GM18519 (cell line): ENCODE results near the gene G3BP1.
A peak's percentile ranks its signal among the peaks of the same experiment; 100 is the strongest.
"Not testable (repeated sequence)": the region's sequence is repeated elsewhere in the genome, so short reads cannot be mapped to it uniquely, and the experiment has no call there.

Source experiments
- ATAC-seq: cut with Tn5 transposase; IDR thresholded peaks from one replicate; pipeline ENCODE4 v1.9.1; 2021; ENCODE audit warnings: mild to moderate bottlenecking, moderate library complexity; ENCODE audit not compliant: unreplicated experiment, low FRiP score

The G3BP1 gene

GRCh38 chr5:151793358-151793757 lies 21.6 kb downstream of the G3BP1 start:
- no peak for ATAC-seq

- no peak for ATAC-seq
These were observed 23.7 kb downstream of the G3BP1 start for GRCh38 chr5:151795426-151795825.

DNA sequence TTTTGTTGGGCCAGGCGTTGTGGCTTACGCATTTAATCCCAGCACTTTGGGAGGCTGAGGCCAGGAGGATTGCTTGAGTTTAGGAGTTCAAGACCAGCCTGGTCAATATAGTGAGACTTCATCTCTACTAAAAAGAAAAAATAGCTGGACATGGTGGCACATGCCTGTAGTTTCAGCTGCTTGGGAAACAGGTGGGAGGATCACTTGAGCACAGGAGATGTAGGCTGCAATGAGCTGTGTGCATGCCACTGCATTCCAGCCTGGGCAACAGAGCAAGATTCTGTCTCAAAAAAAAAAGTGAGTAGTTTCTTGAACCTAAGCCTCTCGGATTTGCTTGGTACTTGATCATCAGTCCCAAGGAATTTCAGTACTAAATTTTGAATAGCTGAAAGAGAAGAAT lies 26.9 kb downstream of the G3BP1 start:
- ATAC-seq: no peak

DNA sequence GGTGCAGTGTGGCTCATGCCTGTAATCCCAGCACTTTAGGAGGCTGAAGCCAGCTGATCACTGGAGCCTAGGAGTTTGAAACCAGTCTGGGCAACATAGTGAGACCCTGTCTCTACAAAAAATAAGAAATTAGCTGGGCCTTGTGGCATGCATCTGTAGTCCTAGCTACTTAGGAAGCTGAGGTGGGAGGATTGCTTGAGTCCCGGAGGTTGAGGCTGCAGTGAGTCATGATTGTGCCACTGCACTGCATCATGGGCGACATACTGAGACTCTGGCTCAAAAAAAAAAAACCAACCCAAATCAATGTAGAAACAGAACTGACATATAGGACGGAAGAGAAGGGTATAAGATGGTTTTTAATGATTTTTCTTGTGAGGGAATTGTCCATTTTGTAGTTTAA lies 27.7 kb downstream of the G3BP1 start:
- no peak for ATAC-seq

DNA sequence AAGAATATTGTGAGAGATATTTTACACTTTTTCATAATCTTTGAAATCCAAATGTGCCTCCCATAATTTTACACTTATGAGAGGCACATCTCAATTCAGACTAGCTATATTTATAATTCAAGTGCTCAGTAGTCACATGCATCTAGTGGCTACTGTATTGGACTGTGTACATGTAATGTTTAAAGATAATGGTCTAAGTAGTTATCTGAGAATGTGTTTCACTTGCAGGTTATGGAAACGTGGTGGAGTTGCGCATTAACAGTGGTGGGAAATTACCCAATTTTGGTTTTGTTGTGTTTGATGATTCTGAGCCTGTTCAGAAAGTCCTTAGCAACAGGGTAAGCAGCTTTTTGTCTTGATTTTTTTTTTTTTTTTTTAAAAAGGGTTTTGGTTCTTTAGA lies 28.8 kb downstream of the G3BP1 start:
- ATAC-seq: no peak

GRCh38 chr5:151805414-151806223 lies 33.9 kb downstream of the G3BP1 start:
- ATAC-seq: no peak

DNA sequence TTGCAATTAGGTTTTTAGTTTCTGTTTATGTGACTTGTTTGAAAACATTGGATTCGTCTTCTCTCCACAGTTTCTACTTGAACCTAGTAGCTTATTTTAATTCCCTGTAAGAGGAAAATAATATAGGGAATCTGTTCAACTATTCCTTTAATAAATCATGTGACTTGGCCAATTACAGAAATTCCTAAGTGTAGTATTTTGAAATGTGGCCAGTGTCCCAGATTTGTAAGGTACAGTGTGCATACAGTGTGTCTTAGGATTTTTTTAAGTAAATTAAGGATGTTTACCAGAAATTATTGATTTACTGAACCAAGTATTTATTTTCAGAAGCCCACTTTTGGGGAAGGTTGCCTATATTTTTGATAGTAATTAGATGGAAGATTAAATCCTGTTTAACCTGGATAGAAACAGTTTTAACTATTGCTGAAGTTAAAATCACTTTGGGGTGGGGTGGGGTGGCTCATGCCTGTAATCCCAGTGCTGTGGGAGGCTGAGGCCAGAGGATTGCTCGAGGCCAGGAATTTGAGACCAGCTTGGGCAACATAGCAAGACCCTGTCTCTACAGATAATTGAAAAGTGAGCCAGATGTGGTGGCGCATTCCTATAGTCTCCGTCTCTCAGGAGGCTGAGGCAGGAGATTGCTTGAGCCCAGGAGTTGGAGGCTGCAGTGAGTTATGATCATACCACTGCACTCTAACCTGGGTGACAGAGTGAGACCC lies 36.9 kb downstream of the G3BP1 start:
- ATAC-seq: no peak

GRCh38 chr5:151810449-151810848 lies 38.7 kb downstream of the G3BP1 start:
- ATAC-seq: no peak

GRCh38 chr5:151810897-151811296 lies 39.1 kb downstream of the G3BP1 start:
- no peak for ATAC-seq

DNA sequence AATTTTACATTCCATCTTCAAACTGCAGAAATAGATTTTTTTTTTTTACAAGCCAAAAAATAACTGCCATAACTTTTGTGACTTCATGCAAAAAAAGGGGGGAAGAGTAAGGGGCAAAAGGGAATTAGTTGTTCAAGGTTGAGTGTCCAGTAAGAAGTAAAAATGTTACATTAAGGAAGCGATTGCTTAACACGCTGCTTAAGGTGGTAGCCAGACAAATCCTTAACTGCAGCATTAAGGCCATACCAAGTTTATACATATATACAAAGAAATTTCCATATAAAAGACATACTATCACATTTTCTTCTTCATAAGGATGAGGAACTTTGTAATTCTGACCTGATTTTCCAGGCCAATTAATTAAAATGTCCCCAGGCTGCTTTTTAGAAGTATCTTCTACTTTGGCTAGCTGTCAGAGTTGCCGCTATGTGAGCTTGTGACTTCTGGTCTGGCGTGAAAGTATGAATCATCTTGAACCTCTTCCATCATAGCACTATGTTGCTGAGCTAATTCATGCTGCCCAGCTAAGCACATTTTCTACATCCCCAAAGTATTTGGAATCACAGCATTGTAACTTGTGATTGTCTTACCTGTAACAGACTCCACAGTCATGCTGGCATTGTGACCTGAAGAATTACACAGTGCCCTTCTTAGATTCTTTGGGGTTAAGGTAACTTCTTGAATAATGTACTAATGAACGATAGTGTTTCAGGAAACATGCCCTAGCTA lies 40.0 kb downstream of the G3BP1 start:
- ATAC-seq: no peak

GRCh38 chr5:151812757-151813309 lies 41.1 kb downstream of the G3BP1 start:
- no peak for ATAC-seq

GRCh38 chr5:151815051-151815450 lies 43.3 kb downstream of the G3BP1 start:
- no peak for ATAC-seq

DNA sequence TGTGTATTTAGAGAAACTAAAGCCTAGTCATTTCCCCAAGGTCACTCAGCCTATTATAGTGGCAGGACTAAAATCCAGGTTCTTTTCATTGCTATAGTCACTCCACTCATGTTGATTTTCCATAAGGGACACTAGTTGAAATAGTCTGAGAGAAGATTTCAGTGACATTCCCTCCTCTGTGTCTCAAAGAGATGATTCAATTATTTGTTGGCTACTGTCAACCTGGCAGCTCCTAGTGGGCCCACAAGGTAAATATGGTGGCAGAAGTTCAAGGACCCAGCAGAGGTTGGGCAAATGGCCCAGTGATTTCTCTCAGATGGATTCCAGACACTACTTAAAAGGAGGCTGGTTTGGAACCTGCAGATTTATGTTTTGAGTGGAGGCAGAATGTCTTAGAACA lies 48.1 kb downstream of the G3BP1 start:
- no peak for ATAC-seq

- no peak for ATAC-seq
These were observed 48.5 kb downstream of the G3BP1 start for GRCh38 chr5:151820271-151820670.

- ATAC-seq: no peak
These were observed 49.1 kb downstream of the G3BP1 start for GRCh38 chr5:151820903-151821302.

GRCh38 chr5:151822141-151822540 lies 50.4 kb downstream of the G3BP1 start:
- no peak for ATAC-seq

GRCh38 chr5:151825445-151825844 lies 53.7 kb downstream of the G3BP1 start:
- ATAC-seq: peak; percentile 68

- ATAC-seq: no peak
These were observed 57.6 kb downstream of the G3BP1 start for GRCh38 chr5:151829370-151829769.

DNA sequence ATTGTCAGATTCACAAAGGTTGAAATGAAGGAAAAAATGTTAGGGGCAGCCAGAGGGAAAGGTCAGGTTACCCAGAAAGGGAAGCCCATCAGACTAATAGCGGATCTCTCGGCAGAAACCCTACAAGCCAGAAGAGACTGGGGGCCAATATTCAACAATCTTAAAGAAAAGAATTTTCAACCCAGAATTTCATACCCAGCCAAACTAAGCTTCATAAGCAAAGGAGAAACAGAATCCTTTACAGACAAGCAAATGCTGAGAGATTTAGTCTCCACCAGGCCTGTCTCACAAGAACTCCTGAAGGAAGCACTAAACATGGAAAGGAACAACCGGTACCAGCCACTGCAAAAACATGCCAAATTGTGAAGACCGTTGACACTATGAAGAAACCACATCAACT lies 61.1 kb downstream of the G3BP1 start:
- not testable (repeated sequence) for ATAC-seq

GRCh38 chr5:151846765-151847164 lies 75.0 kb downstream of the G3BP1 start:
- ATAC-seq: no peak

- ATAC-seq: no peak
These were observed 76.1 kb downstream of the G3BP1 start for GRCh38 chr5:151847871-151848270.
